HS-5 (cell line): ENCODE results near the gene CCNYL1.

Experiments used
- DNase-seq: peaks from one replicate; pipeline ENCODE4 v3.0.0-alpha.2; 2012; ENCODE audit warnings: low read depth

CCNYL1 gene

GRCh38 chr2:207766041-207766551 is 54.7 kb downstream of the CCNYL1 start:
- DNase-seq, result no peak

GRCh38 chr2:207766697-207767460 is 55.4 kb downstream of the CCNYL1 start:
- DNase-seq, result no peak

GRCh38 chr2:207767461-207768167 is 56.2 kb downstream of the CCNYL1 start:
- no peak for DNase-seq

- DNase-seq, result no peak
These were observed 56.9 kb downstream of the CCNYL1 start for GRCh38 chr2:207768168-207768865.

GRCh38 chr2:207768866-207769596 is 57.6 kb downstream of the CCNYL1 start:
- no peak for DNase-seq

- DNase-seq, result no peak
These were observed 59.4 kb downstream of the CCNYL1 start for GRCh38 chr2:207770602-207771404.

GRCh38 chr2:207771421-207771820 is 60.0 kb downstream of the CCNYL1 start:
- DNase-seq, result no peak

- no peak for DNase-seq
These were observed 60.8 kb downstream of the CCNYL1 start for GRCh38 chr2:207772081-207772843.

GRCh38 chr2:207772844-207773205 is 61.4 kb downstream of the CCNYL1 start:
- no peak for DNase-seq

GRCh38 chr2:207775473-207775872 is 64.0 kb downstream of the CCNYL1 start:
- no peak for DNase-seq

GRCh38 chr2:207777124-207777523 is 65.7 kb downstream of the CCNYL1 start:
- no peak for DNase-seq

- no peak for DNase-seq
These were observed 67.0 kb downstream of the CCNYL1 start for GRCh38 chr2:207778298-207778882.

GRCh38 chr2:207779523-207779922 is 68.1 kb downstream of the CCNYL1 start:
- DNase-seq, result no peak

GRCh38 chr2:207782238-207783030 is 71.0 kb downstream of the CCNYL1 start:
- no peak for DNase-seq

GRCh38 chr2:207783514-207783913 is 72.1 kb downstream of the CCNYL1 start:
- no peak for DNase-seq

GRCh38 chr2:207784898-207785297 is 73.5 kb downstream of the CCNYL1 start:
- DNase-seq, result no peak

GRCh38 chr2:207787017-207787416 is 75.6 kb downstream of the CCNYL1 start:
- no peak for DNase-seq

GRCh38 chr2:207787800-207788199 is 76.4 kb downstream of the CCNYL1 start:
- no peak for DNase-seq

GRCh38 chr2:207790898-207791297 is 79.5 kb downstream of the CCNYL1 start:
- no peak for DNase-seq
